ENCODE measurements around the gene FJX1. TPM values are rescaled to one million over a fixed set of nuclear protein-coding genes. Genes with fewer than 3 reads are reported as not detected.

FJX1 gene, protein sequence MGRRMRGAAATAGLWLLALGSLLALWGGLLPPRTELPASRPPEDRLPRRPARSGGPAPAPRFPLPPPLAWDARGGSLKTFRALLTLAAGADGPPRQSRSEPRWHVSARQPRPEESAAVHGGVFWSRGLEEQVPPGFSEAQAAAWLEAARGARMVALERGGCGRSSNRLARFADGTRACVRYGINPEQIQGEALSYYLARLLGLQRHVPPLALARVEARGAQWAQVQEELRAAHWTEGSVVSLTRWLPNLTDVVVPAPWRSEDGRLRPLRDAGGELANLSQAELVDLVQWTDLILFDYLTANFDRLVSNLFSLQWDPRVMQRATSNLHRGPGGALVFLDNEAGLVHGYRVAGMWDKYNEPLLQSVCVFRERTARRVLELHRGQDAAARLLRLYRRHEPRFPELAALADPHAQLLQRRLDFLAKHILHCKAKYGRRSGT
- 19.1 and 19.8 TPM in 2 replicates for total RNA-seq (2022)
- percentile 57 among the genes with signal in this experiment for Bru-seq, nascent RNA
- percentile 79 among the genes with signal in this experiment for BruChase-seq, experiment 1, labeled RNA remaining after a 6-hour chase
- percentile 94 among the genes with signal in this experiment for BruChase-seq, experiment 2, labeled RNA remaining after a 2-hour chase
- long read RNA-seq, transcript FJX1-201 (1 exons, 2,450 nt), result major isoform, 51 of 55 reads
- long read RNA-seq, partial matches to known transcripts, result 0 of 55 reads
- long read RNA-seq, other reads (novel, unspliced or antisense), result 4 of 55 reads

- H3K27me3 Mint-ChIP-seq (ENCODE audit: unreplicated experiment), result peaks cover 17% of the 10 kb centered on the region
- H3K4me1 Mint-ChIP-seq (ENCODE audit: low read depth, unreplicated experiment), result peaks cover 48% of the 10 kb centered on the region
- H3K36me3 Mint-ChIP-seq (ENCODE audit: insufficient read depth, unreplicated experiment), result peaks cover 29% of the 10 kb centered on the region
- H3K9me3 Mint-ChIP-seq (ENCODE audit: low read depth, unreplicated experiment), result no peaks in the 10 kb centered on the region
- intact Hi-C loops (cut with micrococcal nuclease; ENCODE audit: unreplicated experiment), result loop anchor here (2.0 to 5.0 kb wide), 4 partner anchors 44 to 641 kb away; partner anchors contain the start of gene TRIM44
- TSS peak; percentile 55 for BruUV-seq (replicated peaks)
- DNase-seq, result peak; percentile 66
- CTCF ChIA-PET, result interaction anchor here (0.6 to 2.0 kb wide), 2 partner anchors 204 to 1681 kb away, joined by 3 to 16 read pairs; no protein-coding TSS in a partner anchor
- no peak for TF ChIP-seq CTCF (IDR thresholded peaks at IDR 0.05; ENCODE audit: unreplicated experiment)
- H3K27ac Mint-ChIP-seq (ENCODE audit: unreplicated experiment), result peak within 1 kb of the TSS; percentile 88
- peak within 1 kb of the TSS; percentile 87 for H3K4me3 Mint-ChIP-seq (ENCODE audit: low read depth, unreplicated experiment)
Observed at GRCh38 chr11:35617687-35618496, at the start of gene FJX1. FJX1 (plus strand) TSS chr11:35618460; CDS start chr11:35618637, 177 bp downstream.

DNA sequence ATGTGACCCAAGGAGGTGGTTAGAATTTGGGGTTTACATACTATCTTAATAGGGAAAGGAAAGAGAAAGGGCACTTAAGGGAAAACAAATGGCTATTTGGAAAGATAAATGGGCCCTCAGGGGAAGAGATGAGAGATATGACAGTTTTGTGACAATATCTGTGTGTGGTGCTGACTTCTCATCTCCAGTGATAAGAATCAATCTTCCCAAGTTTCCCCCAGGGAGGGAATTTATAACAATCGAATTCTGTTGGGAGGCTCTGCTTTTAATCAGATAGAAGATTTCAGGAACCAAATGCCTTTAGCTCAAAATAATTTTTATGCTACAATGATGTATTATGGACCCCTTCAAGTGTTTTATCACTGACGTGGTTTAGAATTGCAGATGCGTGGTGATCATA, 46.6 kb upstream of the FJX1 start:
- CTCF ChIA-PET, result no interaction called here
- intact Hi-C loops (cut with micrococcal nuclease; ENCODE audit: unreplicated experiment), result no loop called here
- no peaks in the 10 kb centered on the region for H3K36me3 Mint-ChIP-seq (ENCODE audit: insufficient read depth, unreplicated experiment)
- H3K9me3 Mint-ChIP-seq (ENCODE audit: low read depth, unreplicated experiment), result peaks cover 2% of the 10 kb centered on the region
- no peak for TF ChIP-seq CTCF (IDR thresholded peaks at IDR 0.05; ENCODE audit: unreplicated experiment)
- H3K27me3 Mint-ChIP-seq (ENCODE audit: unreplicated experiment), result peaks cover 85% of the 10 kb centered on the region
- no peak overlapping the region for H3K4me3 Mint-ChIP-seq (ENCODE audit: low read depth, unreplicated experiment)
- DNase-seq, result no peak
- no peak overlapping the region for H3K27ac Mint-ChIP-seq (ENCODE audit: unreplicated experiment)
- BruUV-seq (replicated peaks), result no TSS peak
- no peaks in the 10 kb centered on the region for H3K4me1 Mint-ChIP-seq (ENCODE audit: low read depth, unreplicated experiment)

GRCh38 chr11:35579557-35580396, 38.5 kb upstream of the FJX1 start:
- Mint-ChIP-seq H3K36me3 (ENCODE audit: insufficient read depth, unreplicated experiment) (no peaks in the 10 kb centered on the region), H3K27me3 (ENCODE audit: unreplicated experiment) (peaks cover 52% of the 10 kb centered on the region), H3K27ac (ENCODE audit: unreplicated experiment) (peak overlapping the region; percentile 56), H3K4me3 (ENCODE audit: low read depth, unreplicated experiment) (no peak overlapping the region), H3K4me1 (ENCODE audit: low read depth, unreplicated experiment) (peaks cover 9% of the 10 kb centered on the region), H3K9me3 (ENCODE audit: low read depth, unreplicated experiment) (peaks cover 2% of the 10 kb centered on the region)
- no TSS peak for BruUV-seq (replicated peaks)
- CTCF ChIA-PET, result no interaction called here
- DNase-seq, result no peak
- TF ChIP-seq CTCF (IDR thresholded peaks at IDR 0.05; ENCODE audit: unreplicated experiment), result no peak
- intact Hi-C loops (cut with micrococcal nuclease; ENCODE audit: unreplicated experiment), result no loop called here
